Left ventricle myocardium inferior (tissue), 1 donor: ENCODE measurements around the gene UGT1A7. TPM values are rescaled to one million over a fixed set of nuclear protein-coding genes. Genes with fewer than 3 reads are reported as not detected.

ENCODE experiments used
- DNase-seq: peaks from one replicate; pipeline ENCODE4 v3.0.0-alpha.2; 2020
- H3K27ac ChIP-seq: fragments of 200-600 bp; replicated peaks from 2 replicates; pipeline ENCODE4 v1.8.0; 2021
- H3K27me3 ChIP-seq: fragments of 200-600 bp; 2 replicates; pipeline ENCODE4 v1.8.0; 2021; ENCODE audit warnings: low read depth
- H3K36me3 ChIP-seq: fragments of 200-600 bp; 2 replicates; pipeline ENCODE4 v1.8.0; 2021
- H3K4me1 ChIP-seq: fragments of 200-600 bp; 2 replicates; pipeline ENCODE4 v1.8.0; 2021
- H3K4me3 ChIP-seq: fragments of 200-600 bp; 2 replicates; pipeline ENCODE4 v1.8.0; 2021; ENCODE audit warnings: mild to moderate bottlenecking, moderate library complexity
- H3K9me3 ChIP-seq: fragments of 200-600 bp; replicated peaks from 2 replicates; pipeline ENCODE4 v1.8.0; 2021
- intact Hi-C: fragments of 100-400 bp; cut with micrococcal nuclease; formaldehyde crosslinking; loops from one replicate; pipeline ENCODE4 v1.11.0; 2022
- total RNA-seq: library from RNA; stranded (reverse); fragmentation: NEBNext Ultra II Directional; extraction: Animal tissue kit (Norgen Biotek cat#: 25700); gene quantifications from one replicate; pipeline ENCODE4 v1.2.1, GENCODE V29; 2021
- TF ChIP-seq, protein P1 (sequence below): fragments of 200-600 bp; IDR thresholded peaks from 2 replicates; pipeline ENCODE4 v1.8.0; 2021; ENCODE audit warnings: antibody characterized with exemption, mild to moderate bottlenecking, borderline replicate concordance
- donor health status: DM: no; HTN: yes; CAD: no; lungs with severe emphysema.

Gene UGT1A7
- total RNA-seq, 1 donor from 2014 or later: not detected

DNA sequence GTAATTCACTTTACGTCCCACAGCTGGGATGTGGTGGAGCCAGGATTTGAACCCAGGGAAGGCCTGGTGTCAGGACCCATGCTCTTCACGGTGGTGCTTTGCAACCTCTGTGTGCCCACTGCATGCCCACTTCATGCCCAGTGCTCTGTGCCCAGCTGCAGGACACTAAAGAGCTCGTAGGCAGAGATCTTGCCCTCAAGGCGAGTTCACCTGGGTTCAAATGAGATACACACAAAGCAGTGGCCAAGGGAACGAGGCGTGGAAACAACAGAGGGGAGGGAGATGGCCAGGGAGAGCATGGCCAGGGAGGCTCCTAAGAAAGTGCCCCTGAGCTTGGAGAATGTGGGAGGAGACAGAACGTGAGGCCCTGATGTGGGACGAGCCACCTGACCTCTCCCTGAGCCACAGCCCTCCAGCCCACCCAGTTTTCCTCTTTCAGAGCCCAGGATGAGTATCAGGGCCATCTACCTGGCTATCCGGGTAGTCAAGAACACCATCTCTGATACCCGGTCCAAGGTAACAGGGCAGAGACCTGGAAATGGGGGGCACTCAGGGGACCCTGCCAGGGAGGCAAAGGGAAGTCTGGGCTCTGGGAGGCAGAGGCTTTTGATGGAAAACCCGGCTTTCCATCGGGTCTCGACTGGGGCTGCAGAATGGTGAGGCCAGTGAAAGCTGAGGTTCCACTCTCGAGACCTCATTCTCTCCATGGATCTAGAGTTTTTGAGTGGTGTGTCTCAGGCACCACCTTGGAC lies 116.8 kb downstream of the UGT1A7 start:
- no peaks in the 10 kb centered on the region for H3K4me1 ChIP-seq
- no peak overlapping the region for H3K27ac ChIP-seq
- no peaks in the 10 kb centered on the region for H3K9me3 ChIP-seq
- peaks cover 32% of the 10 kb centered on the region for H3K27me3 ChIP-seq
- intact Hi-C loops: no loop called here
- no peak overlapping the region for H3K4me3 ChIP-seq
- DNase-seq: no peak
- TF ChIP-seq, protein P1, sequence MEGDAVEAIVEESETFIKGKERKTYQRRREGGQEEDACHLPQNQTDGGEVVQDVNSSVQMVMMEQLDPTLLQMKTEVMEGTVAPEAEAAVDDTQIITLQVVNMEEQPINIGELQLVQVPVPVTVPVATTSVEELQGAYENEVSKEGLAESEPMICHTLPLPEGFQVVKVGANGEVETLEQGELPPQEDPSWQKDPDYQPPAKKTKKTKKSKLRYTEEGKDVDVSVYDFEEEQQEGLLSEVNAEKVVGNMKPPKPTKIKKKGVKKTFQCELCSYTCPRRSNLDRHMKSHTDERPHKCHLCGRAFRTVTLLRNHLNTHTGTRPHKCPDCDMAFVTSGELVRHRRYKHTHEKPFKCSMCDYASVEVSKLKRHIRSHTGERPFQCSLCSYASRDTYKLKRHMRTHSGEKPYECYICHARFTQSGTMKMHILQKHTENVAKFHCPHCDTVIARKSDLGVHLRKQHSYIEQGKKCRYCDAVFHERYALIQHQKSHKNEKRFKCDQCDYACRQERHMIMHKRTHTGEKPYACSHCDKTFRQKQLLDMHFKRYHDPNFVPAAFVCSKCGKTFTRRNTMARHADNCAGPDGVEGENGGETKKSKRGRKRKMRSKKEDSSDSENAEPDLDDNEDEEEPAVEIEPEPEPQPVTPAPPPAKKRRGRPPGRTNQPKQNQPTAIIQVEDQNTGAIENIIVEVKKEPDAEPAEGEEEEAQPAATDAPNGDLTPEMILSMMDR: no peak
- no peaks in the 10 kb centered on the region for H3K36me3 ChIP-seq

DNA sequence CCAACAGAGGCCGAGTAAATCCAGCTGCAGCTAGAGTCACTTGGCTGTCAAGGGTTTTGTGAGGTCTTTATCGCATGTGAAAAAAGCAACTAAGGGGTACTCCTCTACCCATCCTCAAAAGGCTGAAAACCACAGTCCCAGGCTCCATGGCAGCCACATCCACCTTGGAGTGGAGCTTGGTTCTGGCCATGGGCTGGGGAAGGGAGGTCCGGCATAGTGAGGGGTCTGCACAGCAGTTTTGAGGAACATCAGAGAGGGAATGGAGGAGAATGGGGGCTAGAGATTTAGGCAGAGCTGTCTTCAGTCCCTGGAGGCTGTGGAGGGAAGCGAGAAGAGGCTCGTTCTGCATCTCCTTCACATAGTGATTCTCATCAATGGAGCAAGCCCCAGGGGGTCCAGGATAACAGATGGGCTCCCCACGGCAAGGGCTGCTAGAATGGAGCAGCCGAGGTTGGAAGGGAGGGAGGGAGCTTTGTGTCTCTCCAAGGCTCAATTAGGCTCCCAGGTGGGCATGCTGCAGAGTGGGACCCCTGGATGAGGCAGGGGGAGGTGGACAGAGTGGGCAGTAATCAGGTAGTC lies 117.5 kb downstream of the UGT1A7 start:
- no peaks in the 10 kb centered on the region for H3K36me3 ChIP-seq
- H3K4me1 ChIP-seq: no peaks in the 10 kb centered on the region
- no peak overlapping the region for H3K4me3 ChIP-seq
- DNase-seq: no peak
- H3K27me3 ChIP-seq: peaks cover 35% of the 10 kb centered on the region
- TF ChIP-seq, protein P1: no peak
- no peak overlapping the region for H3K27ac ChIP-seq
- intact Hi-C loops: no loop called here
- H3K9me3 ChIP-seq: no peaks in the 10 kb centered on the region

DNA sequence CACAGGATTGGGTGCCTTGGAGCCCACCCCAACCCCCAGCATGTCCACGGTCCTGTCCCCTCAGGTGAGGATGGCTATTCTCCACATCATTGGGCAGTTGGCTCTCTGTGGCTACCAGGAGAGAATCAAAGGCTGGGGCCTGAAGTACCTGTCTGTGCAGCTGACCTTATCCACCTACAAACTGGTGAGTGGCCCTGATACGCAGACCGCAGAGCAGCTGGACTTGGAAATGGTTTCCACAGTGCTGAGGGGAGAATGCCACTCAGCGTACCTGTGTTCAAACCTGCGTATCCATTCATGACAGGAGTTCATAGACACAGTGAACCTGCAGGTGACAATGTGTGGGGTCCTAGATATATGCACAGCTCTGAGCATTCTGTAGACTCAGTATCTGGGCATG lies 118.0 kb downstream of the UGT1A7 start:
- DNase-seq: no peak
- TF ChIP-seq, protein P1: no peak
- Histone ChIP-seq H3K9me3 (no peaks in the 10 kb centered on the region), H3K4me3 (no peak overlapping the region), H3K4me1 (no peaks in the 10 kb centered on the region), H3K36me3 (no peaks in the 10 kb centered on the region), H3K27ac (no peak overlapping the region), H3K27me3 (peaks cover 35% of the 10 kb centered on the region)
- intact Hi-C loops: no loop called here

DNA sequence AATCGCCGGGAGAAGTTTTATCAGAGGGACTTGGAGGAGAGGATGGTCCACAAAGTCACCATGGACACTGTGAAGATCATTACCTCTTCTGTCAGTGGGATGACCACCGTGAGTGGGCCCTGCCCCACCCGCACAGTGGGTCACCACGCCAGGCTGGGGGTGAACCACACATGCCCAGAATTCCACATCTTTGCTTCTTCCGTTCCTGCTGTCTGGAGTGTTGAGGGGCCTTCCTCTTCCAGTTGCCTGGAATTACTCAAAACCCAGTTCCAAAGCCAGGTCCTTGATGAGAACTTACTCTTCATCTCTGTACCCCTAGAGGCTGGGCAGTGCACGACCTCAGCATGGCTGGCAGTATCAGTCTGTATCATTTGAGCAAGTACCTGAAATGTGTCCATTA lies 118.5 kb downstream of the UGT1A7 start:
- DNase-seq: no peak
- Histone ChIP-seq H3K27me3 (peaks cover 38% of the 10 kb centered on the region), H3K9me3 (no peaks in the 10 kb centered on the region), H3K27ac (no peak overlapping the region), H3K36me3 (no peaks in the 10 kb centered on the region), H3K4me1 (no peaks in the 10 kb centered on the region), H3K4me3 (no peak overlapping the region)
- TF ChIP-seq, protein P1: no peak
- intact Hi-C loops: no loop called here

DNA sequence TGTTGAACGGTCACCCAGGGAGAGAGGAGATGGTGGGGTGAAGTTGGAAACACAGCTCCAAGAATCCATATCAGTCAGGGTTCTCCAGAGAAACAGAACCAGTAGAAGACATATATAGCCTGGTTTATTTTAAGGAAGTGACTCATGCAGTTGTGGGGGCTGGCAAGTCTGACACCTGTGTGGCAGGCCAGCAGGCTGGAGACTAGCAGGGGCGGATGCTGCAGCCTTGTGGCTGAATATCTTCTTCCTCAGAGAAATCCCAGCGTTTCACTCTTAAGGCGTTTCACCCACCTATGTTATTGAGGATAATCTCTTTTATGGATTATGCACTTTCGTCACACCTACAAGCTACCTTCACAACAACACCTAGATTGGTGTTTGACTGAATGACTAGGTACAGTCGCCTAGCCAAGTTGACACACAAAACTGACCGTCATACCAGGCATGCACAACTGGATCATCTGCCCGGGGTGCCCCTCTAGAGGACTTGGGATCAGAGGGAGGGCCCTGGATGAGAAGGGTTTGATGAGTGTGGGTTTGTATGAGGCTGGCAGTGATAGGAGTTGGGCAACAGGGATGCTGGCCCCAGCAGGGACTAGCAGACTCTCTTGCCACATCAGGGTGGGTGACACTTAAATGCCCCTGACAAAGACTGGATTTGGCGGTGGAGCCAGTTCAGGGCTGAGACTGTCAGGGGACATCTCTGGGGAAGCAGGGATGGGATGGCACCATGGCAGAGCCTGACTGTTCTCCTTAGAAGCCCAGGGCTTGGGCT lies 119.8 kb downstream of the UGT1A7 start:
- no peak overlapping the region for H3K27ac ChIP-seq
- H3K27me3 ChIP-seq: peaks cover 38% of the 10 kb centered on the region
- no peak overlapping the region for H3K4me3 ChIP-seq
- H3K9me3 ChIP-seq: no peaks in the 10 kb centered on the region
- TF ChIP-seq, protein P1: no peak
- no peaks in the 10 kb centered on the region for H3K4me1 ChIP-seq
- intact Hi-C loops: no loop called here
- H3K36me3 ChIP-seq: no peaks in the 10 kb centered on the region
- no peak for DNase-seq
